SK-N-SH (cell line): ENCODE data around the gene MIDN. TPM values are rescaled to one million over a fixed set of nuclear protein-coding genes. Genes with fewer than 3 reads are reported as not detected.

ENCODE experiments used
- CTCF ChIA-PET: fragments of 300-600, 350-600 bp; formaldehyde crosslinking; extraction: SDS; loops from one replicate; lab custom pipeline; 2021; lab: Yijun Ruan, JAX
- POLR2A ChIA-PET: fragments of 350-600 bp; sonication (Branson Sonifier 250); formaldehyde crosslinking; extraction: SDS; loops from one replicate; lab custom pipeline; 2020; ENCODE audit warnings: antibody characterized with exemption, inconsistent platforms; lab: Yijun Ruan, JAX
- DNase-seq: peaks from one replicate; pipeline ENCODE4 v3.0.0; 2012
- H2AFZ ChIP-seq: fragments of 200-600 bp; sonication (generic); 2 replicates; pipeline ENCODE4 v1.8.1; 2016; ENCODE audit warnings: antibody characterized with exemption, mild to moderate bottlenecking, low read depth
- H3F3A ChIP-seq: fragments of 200-600 bp; sonication (generic); replicated peaks from 2 replicates; pipeline ENCODE3; 2016; ENCODE audit warnings: antibody characterized with exemption, mild to moderate bottlenecking; ENCODE audit not compliant: insufficient read depth
- H3K27ac ChIP-seq, 2 experiments: fragments of 200-500 bp in 1 of 2; fragments of 200-600 bp in 1 of 2; sonication (Bioruptor generic) in 1 of 2; sonication (generic), shearing (Covaris generic) in 1 of 2; 2 replicates each; pipeline versions ENCODE4 v1.5.1 to v1.6.1; 2014 to 2016; ENCODE audit warnings: low read depth in 2 of 2, inconsistent platforms in 1 of 2, low read length in 1 of 2, mild to moderate bottlenecking in 1 of 2, mixed read lengths in 1 of 2
- H3K27me3 ChIP-seq: fragments of 200-600 bp; sonication (generic), shearing (Covaris generic); 2 replicates; pipeline ENCODE4 v1.6.1; 2016; ENCODE audit warnings: mixed run types; ENCODE audit not compliant: insufficient read depth
- H3K36me3 ChIP-seq, 2 experiments: fragments of 200-500 bp in 1 of 2; fragments of 200-600 bp in 1 of 2; sonication (Bioruptor generic) in 1 of 2; sonication (generic) in 1 of 2; replicated peaks in 1 of 2; 2 replicates each; pipeline versions ENCODE3 to v1.5.1; 2014 to 2016; ENCODE audit warnings: low read length in 1 of 2, mild to moderate bottlenecking in 1 of 2; ENCODE audit not compliant: insufficient read depth in 2 of 2, control insufficient read depth in 1 of 2
- H3K4me1 ChIP-seq, 2 experiments: fragments of 200-500 bp in 1 of 2; fragments of 200-600 bp in 1 of 2; sonication (Bioruptor generic) in 1 of 2; sonication (generic), shearing (Covaris generic) in 1 of 2; 2 replicates each; pipeline versions ENCODE4 v1.5.1 to v1.6.1; 2014 to 2016; ENCODE audit warnings: low read depth in 1 of 2, low read length in 1 of 2, mixed run types in 1 of 2; ENCODE audit not compliant: insufficient read depth in 2 of 2, control insufficient read depth in 1 of 2
- H3K4me2 ChIP-seq: fragments of 200-600 bp; sonication (generic), shearing (Covaris generic); 2 replicates; pipeline ENCODE4 v1.6.1; 2017; ENCODE audit warnings: mixed run types
- H3K4me3 ChIP-seq, 2 experiments: fragments of 200-500 bp in 1 of 2; fragments of 200-600 bp in 1 of 2; sonication (Bioruptor generic) in 1 of 2; sonication (generic), shearing (Covaris generic) in 1 of 2; 2 replicates each; pipeline versions ENCODE4 v1.5.1 to v1.8.1; 2014 to 2016; ENCODE audit warnings: low read depth in 2 of 2, inconsistent platforms in 1 of 2, low read length in 1 of 2, mild to moderate bottlenecking in 1 of 2, mixed read lengths in 1 of 2, moderate library complexity in 1 of 2
- H3K79me2 ChIP-seq: fragments of 200-600 bp; sonication (generic); 2 replicates; pipeline ENCODE4 v1.8.1; 2017; ENCODE audit warnings: mild to moderate bottlenecking; ENCODE audit not compliant: insufficient read depth
- H3K9ac ChIP-seq: fragments of 200-600 bp; sonication (generic); 2 replicates; pipeline ENCODE4 v1.6.1; 2017; ENCODE audit warnings: mixed run types
- H3K9me2 ChIP-seq: fragments of 200-600 bp; sonication (generic); 2 replicates; pipeline ENCODE4 v1.6.1; 2017; ENCODE audit warnings: mixed run types
- H3K9me3 ChIP-seq: fragments of 200-600 bp; sonication (generic); 2 replicates; pipeline ENCODE4 v1.6.1; 2017; ENCODE audit warnings: mixed run types, mild to moderate bottlenecking, moderate library complexity
- H4K20me1 ChIP-seq: fragments of 200-600 bp; sonication (generic); 2 replicates; pipeline ENCODE4 v1.6.1; 2017; ENCODE audit warnings: mild to moderate bottlenecking, mixed run types; ENCODE audit not compliant: insufficient read depth
- EP300 ChIP-seq, 2 experiments: IDR thresholded peaks; 2 replicates each; pipeline versions ENCODE4 v1.4.0 to v1.6.1; 2012; ENCODE audit warnings: borderline replicate concordance in 1 of 2, low read depth in 1 of 2, low read length in 1 of 2
- EZH2phosphoT487 ChIP-seq: fragments of 200-600 bp; sonication (generic); IDR thresholded peaks from 2 replicates; pipeline ENCODE4 v1.6.1; 2017; ENCODE audit warnings: low read depth, mixed run types, mild to moderate bottlenecking, antibody characterized with exemption, moderate library complexity, borderline replicate concordance
- GABPA ChIP-seq: IDR thresholded peaks from 2 replicates; pipeline ENCODE4 v1.4.0; 2012; ENCODE audit warnings: low read depth, mild to moderate bottlenecking
- NRF1 ChIP-seq: IDR thresholded peaks from 2 replicates; pipeline ENCODE4 v1.6.1; 2012; ENCODE audit warnings: low read depth, mild to moderate bottlenecking, low read length
- SMC3 ChIP-seq: IDR thresholded peaks from 2 replicates; pipeline ENCODE4 v1.6.1; 2012; ENCODE audit warnings: low read depth, low read length, improper control_type of control experiment
- TCF12 ChIP-seq: IDR thresholded peaks from 2 replicates; pipeline ENCODE4 v1.4.0; 2012
- TEAD4 ChIP-seq: IDR thresholded peaks from 2 replicates; pipeline ENCODE4 v1.4.0; 2012; ENCODE audit warnings: mild to moderate bottlenecking, borderline replicate concordance; ENCODE audit not compliant: insufficient read depth
- WGBS: methylation state at CpG from one replicate; pipeline ENCODE4 v1.1.6; 2017; ENCODE audit warnings: low lambda C conversion rate; 5-methylcytosine and 5-hydroxymethylcytosine counted together
- polyA plus RNA-seq, 3 experiments: library from polyadenylated mRNA; depleted of rRNA; stranded (reverse); fragments of >200 nt; gene quantifications; 2 replicates each; pipeline ENCODE4 v1.2.3, GENCODE V29; 2012
- TF ChIP-seq, protein P1 (sequence below): fragments of 150-350 bp; IDR thresholded peaks from 2 replicates; pipeline ENCODE4 v1.6.1; 2017; ENCODE audit warnings: antibody characterized with exemption, low read length, low read depth, borderline replicate concordance
- TF ChIP-seq, protein P2 (sequence below): IDR thresholded peaks from 2 replicates; pipeline ENCODE4; 2012

Gene MIDN
- polyA plus RNA-seq, 1 of the 3 experiments (the other 2 are of a cell fraction): 13.9 TPM

DNA sequence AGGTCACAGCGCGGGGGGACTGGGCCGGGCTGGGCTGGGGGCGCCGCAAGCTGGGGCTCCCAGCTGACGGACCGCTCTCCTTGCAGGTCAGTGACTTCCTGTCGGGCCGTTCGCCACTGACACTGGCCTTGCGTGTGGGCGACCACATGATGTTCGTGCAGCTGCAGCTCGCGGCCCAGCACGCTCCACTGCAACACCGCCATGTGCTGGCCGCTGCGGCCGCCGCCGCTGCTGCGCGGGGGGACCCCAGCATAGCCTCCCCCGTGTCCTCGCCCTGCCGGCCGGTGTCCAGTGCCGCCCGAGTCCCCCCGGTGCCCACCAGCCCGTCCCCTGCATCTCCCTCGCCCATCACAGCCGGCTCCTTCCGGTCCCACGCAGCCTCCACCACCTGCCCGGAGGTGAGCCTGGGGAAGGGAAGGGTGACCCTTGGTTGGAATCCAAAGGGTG, 5.7 kb downstream of the MIDN start (continued):
- TF ChIP-seq, protein P1, sequence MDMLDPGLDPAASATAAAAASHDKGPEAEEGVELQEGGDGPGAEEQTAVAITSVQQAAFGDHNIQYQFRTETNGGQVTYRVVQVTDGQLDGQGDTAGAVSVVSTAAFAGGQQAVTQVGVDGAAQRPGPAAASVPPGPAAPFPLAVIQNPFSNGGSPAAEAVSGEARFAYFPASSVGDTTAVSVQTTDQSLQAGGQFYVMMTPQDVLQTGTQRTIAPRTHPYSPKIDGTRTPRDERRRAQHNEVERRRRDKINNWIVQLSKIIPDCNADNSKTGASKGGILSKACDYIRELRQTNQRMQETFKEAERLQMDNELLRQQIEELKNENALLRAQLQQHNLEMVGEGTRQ: no peak
- TF ChIP-seq GABPA: no peak
- TF ChIP-seq EP300 (IDR thresholded peaks at IDR 0.05; ENCODE audit: borderline replicate concordance in 1 of 2, low read depth in 1 of 2, low read length in 1 of 2): no peak

DNA sequence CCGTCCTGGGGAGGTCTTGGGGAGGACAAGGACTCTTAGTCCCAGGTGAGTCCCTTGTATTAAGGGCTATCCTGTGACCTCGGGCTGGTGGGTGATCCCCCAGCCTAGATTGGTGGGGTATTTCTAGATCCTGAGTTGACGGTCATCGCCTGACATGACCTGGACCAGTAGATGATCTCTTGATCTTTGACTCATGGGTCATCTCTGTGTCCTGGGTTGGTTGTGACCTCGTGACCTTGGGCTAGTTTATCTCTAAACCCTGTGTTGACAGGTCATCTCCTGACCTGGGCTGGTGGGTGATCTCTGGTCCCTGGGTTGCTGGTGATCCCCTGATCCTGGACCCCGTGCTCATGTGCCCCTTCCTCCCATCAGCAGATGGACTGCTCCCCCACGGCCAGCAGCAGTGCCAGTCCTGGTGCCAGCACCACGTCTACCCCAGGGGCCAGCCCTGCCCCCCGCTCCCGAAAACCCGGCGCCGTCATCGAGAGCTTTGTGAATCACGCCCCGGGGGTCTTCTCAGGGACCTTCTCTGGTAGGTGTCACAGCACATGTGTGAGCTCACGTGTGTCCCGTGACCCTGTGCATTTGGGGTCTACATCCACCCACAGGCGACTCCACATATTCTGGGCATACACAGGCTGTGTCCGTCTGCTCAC, 6.3 kb downstream of the MIDN start:
- WGBS: 88% methylated on average over 14 of the region's 20 CpGs
- Histone ChIP-seq H3K9ac (no peak overlapping the region), H3K9me3 (no peaks in the 10 kb centered on the region), H3K4me2 (peak overlapping the region; percentile 99), H3K9me2 (no peaks in the 10 kb centered on the region), H3K79me2 (peaks cover 83% of the 10 kb centered on the region), H3F3A (peaks cover 68% of the 10 kb centered on the region), H3K4me1 (peaks cover 31 to 45% of the 10 kb centered on the region in 2 experiments), H3K36me3 (peaks cover 49 to 53% of the 10 kb centered on the region in 2 experiments), H3K4me3 (no peak overlapping the region), H4K20me1 (peaks cover 69% of the 10 kb centered on the region), H2AFZ (no peak overlapping the region), H3K27ac (peak overlapping the region; percentile 24 to 99; a peak in 3 of 4 replicates), H3K27me3 (no peaks in the 10 kb centered on the region)
- TF ChIP-seq, protein P2, sequence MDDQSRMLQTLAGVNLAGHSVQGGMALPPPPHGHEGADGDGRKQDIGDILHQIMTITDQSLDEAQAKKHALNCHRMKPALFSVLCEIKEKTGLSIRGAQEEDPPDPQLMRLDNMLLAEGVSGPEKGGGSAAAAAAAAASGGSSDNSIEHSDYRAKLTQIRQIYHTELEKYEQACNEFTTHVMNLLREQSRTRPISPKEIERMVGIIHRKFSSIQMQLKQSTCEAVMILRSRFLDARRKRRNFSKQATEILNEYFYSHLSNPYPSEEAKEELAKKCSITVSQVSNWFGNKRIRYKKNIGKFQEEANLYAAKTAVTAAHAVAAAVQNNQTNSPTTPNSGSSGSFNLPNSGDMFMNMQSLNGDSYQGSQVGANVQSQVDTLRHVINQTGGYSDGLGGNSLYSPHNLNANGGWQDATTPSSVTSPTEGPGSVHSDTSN: 0 out of 2 replicates have a peak, but pooled peaks have one; percentile 2
- TF ChIP-seq TEAD4: no peak
- ChIA-PET CTCF (interaction anchor here (1.2 to 18.6 kb wide), 3 partner anchors 11 to 33 kb away, joined by 4 to 594 read pairs (median 99); partner anchors contain the start of gene ATP5F1D), POLR2A (interaction anchor here (1.4 to 2.1 kb wide), 2 partner anchors 12 to 14 kb away, joined by 8 to 13 read pairs; partner anchors contain the start of gene CIRBP)
- DNase-seq: no peak

DNA sequence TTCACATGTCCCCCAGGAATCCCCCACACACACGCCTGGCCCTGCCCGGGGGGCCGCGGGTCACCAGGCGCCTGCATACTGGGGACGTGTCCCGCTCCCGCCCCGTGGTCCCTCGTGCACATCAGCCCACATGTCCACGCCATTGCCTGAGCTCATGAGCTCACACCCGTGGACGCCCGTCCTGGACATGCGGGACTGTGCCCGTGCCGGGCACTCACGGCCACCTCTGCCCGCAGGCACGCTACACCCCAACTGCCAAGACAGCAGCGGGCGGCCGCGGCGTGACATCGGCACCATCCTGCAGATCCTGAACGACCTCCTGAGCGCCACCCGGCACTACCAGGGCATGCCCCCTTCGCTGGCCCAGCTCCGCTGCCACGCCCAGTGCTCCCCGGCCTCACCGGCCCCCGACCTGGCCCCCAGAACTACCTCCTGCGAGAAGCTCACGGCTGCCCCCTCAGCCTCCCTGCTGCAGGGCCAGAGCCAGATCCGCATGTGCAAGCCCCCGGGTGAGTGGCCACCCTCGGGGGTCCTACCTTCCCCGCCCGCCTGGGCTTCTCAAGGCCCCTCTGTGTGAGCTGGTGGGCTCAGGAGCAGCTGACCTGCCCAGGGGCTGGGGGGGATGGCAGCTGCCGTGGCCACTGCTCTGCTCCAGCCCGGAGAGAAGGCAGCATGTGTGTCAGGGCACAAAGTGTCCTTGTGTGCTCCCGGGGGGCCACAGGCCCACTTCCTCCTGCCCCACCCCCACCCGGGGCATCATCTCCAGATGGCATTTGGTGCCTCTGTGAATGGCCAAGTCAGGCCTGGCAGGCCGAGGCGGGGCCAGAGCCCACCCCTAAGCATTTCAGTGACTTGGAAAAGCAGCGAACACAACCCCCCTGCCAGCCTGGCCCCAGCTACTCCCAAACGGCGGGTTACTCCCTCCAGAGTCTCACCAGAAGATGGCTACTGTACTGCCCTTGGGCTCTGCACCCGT, 7.1 kb downstream of the MIDN start:
- peak overlapping the region; percentile 26 to 99; a peak in 3 of 4 replicates for H3K27ac ChIP-seq
- H4K20me1 ChIP-seq: peaks cover 67% of the 10 kb centered on the region
- H3K27me3 ChIP-seq: no peaks in the 10 kb centered on the region
- POLR2A ChIA-PET: interaction anchor here (1.4 to 2.1 kb wide), 2 partner anchors 11 to 13 kb away, joined by 8 to 13 read pairs; partner anchors contain the start of gene CIRBP
- no peaks in the 10 kb centered on the region for H3K9me3 ChIP-seq
- 96% methylated on average over 34 of the region's 52 CpGs for WGBS
- H3K9ac ChIP-seq: no peak overlapping the region
- peaks cover 75% of the 10 kb centered on the region for H3K79me2 ChIP-seq
- DNase-seq: no peak
- H2AFZ ChIP-seq: no peak overlapping the region
- H3K4me2 ChIP-seq: peak overlapping the region; percentile 99; the same call in 1 of the 2 replicates
- TF ChIP-seq TEAD4 (no peak), SMC3 (no peak), NRF1 (no peak), EZH2phosphoT487 (no peak), TCF12 (no peak)
- peaks cover 49 to 53% of the 10 kb centered on the region in 2 experiments for H3K36me3 ChIP-seq
- peaks cover 38 to 50% of the 10 kb centered on the region in 2 experiments for H3K4me1 ChIP-seq
- CTCF ChIA-PET: interaction anchor here (0.7 to 18.6 kb wide), 3 partner anchors 10 to 339 kb away, joined by 3 to 594 read pairs (median 99); partner anchors contain the start of genes ATP5F1D and KISS1R
- peaks cover 76% of the 10 kb centered on the region for H3F3A ChIP-seq
- H3K4me3 ChIP-seq: no peak overlapping the region
- H3K9me2 ChIP-seq: no peaks in the 10 kb centered on the region
